Measurements from ENCODE around the gene LRP2BP. TPM values are rescaled to one million over a fixed set of nuclear protein-coding genes. Genes with fewer than 3 reads are reported as not detected.

The LRP2BP gene
- polyA plus RNA-seq, 3 donors = 0.22 to 0.78 (median 0.34) TPM

- 4 to 15% (median 10%) methylated on average over 34 to 38 of the region's 38 CpGs for WGBS, 3 donors
- H3K27ac ChIP-seq (ENCODE audit: low read depth, low read length) = peak within 1 kb of the TSS; percentile 98
Observed at GRCh38 chr4:185396724-185397385, 1.1 kb upstream of the LRP2BP start, which contains the start of gene ANKRD37. Gene ANKRD37 (plus strand): TSS chr4:185396841. CDS start chr4:185396924, 83 bp downstream.

- H3K27ac ChIP-seq (ENCODE audit: low read depth, low read length) = peak overlapping the region; percentile 98
- 0% methylated on average over 91 to 98 of the region's 98 CpGs for WGBS, 3 donors
Observed at GRCh38 chr4:185395956-185396723, 416 bp upstream of the LRP2BP start.

- no peak overlapping the region for H3K27ac ChIP-seq (ENCODE audit: low read depth, low read length)
- 51 to 54% (median 53%) methylated on average over 12 of the region's 12 CpGs for WGBS, 3 donors
Observed at GRCh38 chr4:185394568-185395237, 1.0 kb downstream of the LRP2BP start.

GRCh38 chr4:185392156-185392555 lies 3.6 kb downstream of the LRP2BP start:
- H3K27ac ChIP-seq (ENCODE audit: low read depth, low read length) = no peak overlapping the region
- WGBS, 3 donors = 90 to 95% (median 91%) methylated on average over 1 of the region's 1 CpG

- H3K27ac ChIP-seq (ENCODE audit: low read depth, low read length) = no peak overlapping the region
- WGBS, 3 donors = 92 to 97% (median 95%) methylated on average over 6 of the region's 6 CpGs
Observed at GRCh38 chr4:185390941-185391340, 4.8 kb downstream of the LRP2BP start.

- 95 to 97% (median 96%) methylated on average over 12 of the region's 12 CpGs for WGBS, 3 donors
Observed at GRCh38 chr4:185387957-185388356, 7.8 kb downstream of the LRP2BP start.

GRCh38 chr4:185384930-185385331 lies 10.8 kb downstream of the LRP2BP start:
- H3K27ac ChIP-seq (ENCODE audit: low read depth, low read length) = no peak overlapping the region
- WGBS, 3 donors = 6 to 57% (median 7%) methylated on average over 10 of the region's 10 CpGs

More at GRCh38 chr4:185387957-185388356, 7.8 kb downstream of the LRP2BP start:
- no peak overlapping the region for H3K27ac ChIP-seq (ENCODE audit: low read depth, low read length)

GRCh38 chr4:185384061-185384460 lies 11.7 kb downstream of the LRP2BP start:
- H3K27ac ChIP-seq (ENCODE audit: low read depth, low read length) = no peak overlapping the region
- 87 to 96% (median 89%) methylated on average over 2 of the region's 2 CpGs for WGBS, 3 donors

GRCh38 chr4:185383451-185383850 lies 12.3 kb downstream of the LRP2BP start:
- H3K27ac ChIP-seq (ENCODE audit: low read depth, low read length) = no peak overlapping the region
- WGBS, 3 donors = 36 to 99% (median 95%) methylated on average over 4 of the region's 4 CpGs

GRCh38 chr4:185382754-185383153 lies 13.0 kb downstream of the LRP2BP start:
- no peak overlapping the region for H3K27ac ChIP-seq (ENCODE audit: low read depth, low read length)

GRCh38 chr4:185381288-185382196 lies 14.2 kb downstream of the LRP2BP start:
- no peak overlapping the region for H3K27ac ChIP-seq (ENCODE audit: low read depth, low read length)

GRCh38 chr4:185380320-185380719 lies 15.4 kb downstream of the LRP2BP start:
- no peak overlapping the region for H3K27ac ChIP-seq (ENCODE audit: low read depth, low read length)
- 94 to 100% (median 98%) methylated on average over 1 of the region's 1 CpG for WGBS, 3 donors

More at GRCh38 chr4:185381288-185382196, 14.2 kb downstream of the LRP2BP start:
- 40 to 54% (median 42%) methylated on average over 4 of the region's 4 CpGs for WGBS, 3 donors

- 67 to 91% (median 90%) methylated on average over 13 of the region's 13 CpGs for WGBS, 3 donors
- H3K27ac ChIP-seq (ENCODE audit: low read depth, low read length) = no peak overlapping the region
Observed at GRCh38 chr4:185379326-185380295, 16.1 kb downstream of the LRP2BP start.

GRCh38 chr4:185378264-185378663 lies 17.5 kb downstream of the LRP2BP start:
- no peak overlapping the region for H3K27ac ChIP-seq (ENCODE audit: low read depth, low read length)
- WGBS, 3 donors = 87 to 97% (median 91%) methylated on average over 6 of the region's 6 CpGs

GRCh38 chr4:185374573-185374972 lies 21.2 kb downstream of the LRP2BP start:
- H3K27ac ChIP-seq (ENCODE audit: low read depth, low read length) = no peak overlapping the region
- WGBS, 3 donors = 46 to 88% (median 52%) methylated on average over 6 of the region's 6 CpGs

- no peak overlapping the region for H3K27ac ChIP-seq (ENCODE audit: low read depth, low read length)
- WGBS, 3 donors = 75 to 84% (median 78%) methylated on average over 7 of the region's 7 CpGs
Observed at GRCh38 chr4:185374027-185374426, 21.7 kb downstream of the LRP2BP start.

GRCh38 chr4:185371702-185372101 lies 24.0 kb downstream of the LRP2BP start:
- WGBS, 3 donors = 94 to 95% (median 95%) methylated on average over 11 of the region's 11 CpGs
- H3K27ac ChIP-seq (ENCODE audit: low read depth, low read length) = no peak overlapping the region

Measured in adipose tissue (tissue), 3 donors.